Measurements from ENCODE around the gene FCGR3A.
"Not testable (repeated sequence)": the region's sequence is repeated elsewhere in the genome, so short reads cannot be mapped to it uniquely, and the experiment has no call there.

DNA sequence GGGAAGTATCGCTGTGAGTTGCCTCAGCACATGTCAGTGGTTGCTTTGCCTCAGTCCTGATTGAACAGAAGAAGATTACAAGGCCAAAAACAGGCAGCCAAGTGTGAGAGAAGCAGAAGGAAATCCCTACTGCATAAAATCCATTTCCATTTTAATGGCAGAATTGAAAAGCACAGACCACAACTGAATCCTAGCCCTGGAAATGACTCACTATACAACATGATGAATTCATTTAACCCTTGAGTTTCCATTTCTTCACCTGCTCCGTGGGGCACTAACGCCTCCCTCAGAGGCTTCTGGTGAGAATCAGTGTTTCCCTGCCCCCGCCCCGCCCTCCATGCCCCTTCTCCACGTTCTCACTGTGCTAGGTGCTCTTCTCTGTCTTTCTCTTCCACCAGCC, 40.3 kb upstream of the FCGR3A start:
- TF ChIP-seq CTCF, POLR2A, POLR2AphosphoS5 (IDR thresholded peaks at IDR 0.05): not testable (repeated sequence)
